Measurements from ENCODE around the gene COQ8B. TPM values are rescaled to one million over a fixed set of nuclear protein-coding genes. Genes with fewer than 3 reads are reported as not detected.

Gene COQ8B
- total RNA-seq, 1 experiment from 2014 or later = 62.9 TPM

DNA sequence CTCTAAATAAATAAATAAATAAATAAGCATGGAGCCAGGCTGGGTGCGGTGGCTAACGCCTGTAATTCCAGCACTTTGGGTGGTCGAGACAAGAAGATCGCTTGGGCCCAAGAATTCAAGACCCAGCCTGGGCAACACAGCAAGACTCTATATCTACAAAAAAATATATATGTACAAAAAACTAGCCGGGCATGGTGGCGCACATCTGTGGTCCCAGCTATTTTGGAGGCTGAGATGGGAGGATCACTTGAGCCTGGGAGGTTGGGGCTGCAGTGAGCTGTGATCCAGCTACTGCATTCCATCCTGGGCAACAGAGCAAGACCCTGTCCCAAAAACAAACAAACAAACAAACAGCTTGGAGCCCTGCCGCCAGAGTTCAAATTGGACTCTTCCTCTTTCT lies 30.9 kb upstream of the COQ8B start (continued):
- TF ChIP-seq, protein P1, sequence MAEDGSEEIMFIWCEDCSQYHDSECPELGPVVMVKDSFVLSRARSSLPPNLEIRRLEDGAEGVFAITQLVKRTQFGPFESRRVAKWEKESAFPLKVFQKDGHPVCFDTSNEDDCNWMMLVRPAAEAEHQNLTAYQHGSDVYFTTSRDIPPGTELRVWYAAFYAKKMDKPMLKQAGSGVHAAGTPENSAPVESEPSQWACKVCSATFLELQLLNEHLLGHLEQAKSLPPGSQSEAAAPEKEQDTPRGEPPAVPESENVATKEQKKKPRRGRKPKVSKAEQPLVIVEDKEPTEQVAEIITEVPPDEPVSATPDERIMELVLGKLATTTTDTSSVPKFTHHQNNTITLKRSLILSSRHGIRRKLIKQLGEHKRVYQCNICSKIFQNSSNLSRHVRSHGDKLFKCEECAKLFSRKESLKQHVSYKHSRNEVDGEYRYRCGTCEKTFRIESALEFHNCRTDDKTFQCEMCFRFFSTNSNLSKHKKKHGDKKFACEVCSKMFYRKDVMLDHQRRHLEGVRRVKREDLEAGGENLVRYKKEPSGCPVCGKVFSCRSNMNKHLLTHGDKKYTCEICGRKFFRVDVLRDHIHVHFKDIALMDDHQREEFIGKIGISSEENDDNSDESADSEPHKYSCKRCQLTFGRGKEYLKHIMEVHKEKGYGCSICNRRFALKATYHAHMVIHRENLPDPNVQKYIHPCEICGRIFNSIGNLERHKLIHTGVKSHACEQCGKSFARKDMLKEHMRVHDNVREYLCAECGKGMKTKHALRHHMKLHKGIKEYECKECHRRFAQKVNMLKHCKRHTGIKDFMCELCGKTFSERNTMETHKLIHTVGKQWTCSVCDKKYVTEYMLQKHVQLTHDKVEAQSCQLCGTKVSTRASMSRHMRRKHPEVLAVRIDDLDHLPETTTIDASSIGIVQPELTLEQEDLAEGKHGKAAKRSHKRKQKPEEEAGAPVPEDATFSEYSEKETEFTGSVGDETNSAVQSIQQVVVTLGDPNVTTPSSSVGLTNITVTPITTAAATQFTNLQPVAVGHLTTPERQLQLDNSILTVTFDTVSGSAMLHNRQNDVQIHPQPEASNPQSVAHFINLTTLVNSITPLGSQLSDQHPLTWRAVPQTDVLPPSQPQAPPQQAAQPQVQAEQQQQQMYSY (CRISPR knock-in tag; IDR thresholded peaks at IDR 0.05) = no peak
- TF ChIP-seq MLX (CRISPR knock-in tag; IDR thresholded peaks at IDR 0.05) (no peak), NR3C1 (CRISPR knock-in tag; conservative IDR thresholded peaks at IDR 0.05; ENCODE audit: low read depth) (no peak), KAT7 (CRISPR knock-in tag; IDR thresholded peaks at IDR 0.05; ENCODE audit: borderline replicate concordance) (no peak)
- TF ChIP-seq, protein P2, sequence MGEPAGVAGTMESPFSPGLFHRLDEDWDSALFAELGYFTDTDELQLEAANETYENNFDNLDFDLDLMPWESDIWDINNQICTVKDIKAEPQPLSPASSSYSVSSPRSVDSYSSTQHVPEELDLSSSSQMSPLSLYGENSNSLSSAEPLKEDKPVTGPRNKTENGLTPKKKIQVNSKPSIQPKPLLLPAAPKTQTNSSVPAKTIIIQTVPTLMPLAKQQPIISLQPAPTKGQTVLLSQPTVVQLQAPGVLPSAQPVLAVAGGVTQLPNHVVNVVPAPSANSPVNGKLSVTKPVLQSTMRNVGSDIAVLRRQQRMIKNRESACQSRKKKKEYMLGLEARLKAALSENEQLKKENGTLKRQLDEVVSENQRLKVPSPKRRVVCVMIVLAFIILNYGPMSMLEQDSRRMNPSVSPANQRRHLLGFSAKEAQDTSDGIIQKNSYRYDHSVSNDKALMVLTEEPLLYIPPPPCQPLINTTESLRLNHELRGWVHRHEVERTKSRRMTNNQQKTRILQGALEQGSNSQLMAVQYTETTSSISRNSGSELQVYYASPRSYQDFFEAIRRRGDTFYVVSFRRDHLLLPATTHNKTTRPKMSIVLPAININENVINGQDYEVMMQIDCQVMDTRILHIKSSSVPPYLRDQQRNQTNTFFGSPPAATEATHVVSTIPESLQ (CRISPR knock-in tag; IDR thresholded peaks at IDR 0.05) = no peak
- TF ChIP-seq, protein P3, sequence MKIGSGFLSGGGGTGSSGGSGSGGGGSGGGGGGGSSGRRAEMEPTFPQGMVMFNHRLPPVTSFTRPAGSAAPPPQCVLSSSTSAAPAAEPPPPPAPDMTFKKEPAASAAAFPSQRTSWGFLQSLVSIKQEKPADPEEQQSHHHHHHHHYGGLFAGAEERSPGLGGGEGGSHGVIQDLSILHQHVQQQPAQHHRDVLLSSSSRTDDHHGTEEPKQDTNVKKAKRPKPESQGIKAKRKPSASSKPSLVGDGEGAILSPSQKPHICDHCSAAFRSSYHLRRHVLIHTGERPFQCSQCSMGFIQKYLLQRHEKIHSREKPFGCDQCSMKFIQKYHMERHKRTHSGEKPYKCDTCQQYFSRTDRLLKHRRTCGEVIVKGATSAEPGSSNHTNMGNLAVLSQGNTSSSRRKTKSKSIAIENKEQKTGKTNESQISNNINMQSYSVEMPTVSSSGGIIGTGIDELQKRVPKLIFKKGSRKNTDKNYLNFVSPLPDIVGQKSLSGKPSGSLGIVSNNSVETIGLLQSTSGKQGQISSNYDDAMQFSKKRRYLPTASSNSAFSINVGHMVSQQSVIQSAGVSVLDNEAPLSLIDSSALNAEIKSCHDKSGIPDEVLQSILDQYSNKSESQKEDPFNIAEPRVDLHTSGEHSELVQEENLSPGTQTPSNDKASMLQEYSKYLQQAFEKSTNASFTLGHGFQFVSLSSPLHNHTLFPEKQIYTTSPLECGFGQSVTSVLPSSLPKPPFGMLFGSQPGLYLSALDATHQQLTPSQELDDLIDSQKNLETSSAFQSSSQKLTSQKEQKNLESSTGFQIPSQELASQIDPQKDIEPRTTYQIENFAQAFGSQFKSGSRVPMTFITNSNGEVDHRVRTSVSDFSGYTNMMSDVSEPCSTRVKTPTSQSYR (CRISPR knock-in tag; IDR thresholded peaks at IDR 0.05) = no peak

DNA sequence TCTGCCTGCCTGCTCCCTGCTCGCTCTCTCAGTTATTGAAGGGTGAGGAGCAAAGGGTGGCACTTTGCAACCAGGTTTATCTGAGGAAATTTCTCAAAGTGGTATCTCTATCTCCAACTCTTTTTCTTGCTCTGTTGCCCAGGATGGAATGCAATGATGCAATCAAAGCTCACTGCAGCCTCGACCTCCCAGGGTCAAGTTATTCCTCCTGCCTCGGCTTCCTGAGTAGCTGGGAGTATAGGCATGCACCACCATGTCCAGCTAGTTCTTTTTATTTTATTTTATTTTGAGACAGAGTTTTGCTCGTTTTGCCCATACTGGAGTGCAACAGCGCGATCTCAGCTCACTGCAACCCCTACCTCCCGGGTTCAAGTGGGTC lies 28.7 kb upstream of the COQ8B start:
- Mint-ChIP-seq H3K27me3 (ENCODE audit: low read depth) (no peaks in the 10 kb centered on the region), H3K4me1 (peaks cover 30% of the 10 kb centered on the region), H3K9me3 (no peaks in the 10 kb centered on the region), H3K36me3 (peaks cover 7% of the 10 kb centered on the region), H3K4me3 (no peak overlapping the region), H3K27ac (peak overlapping the region; percentile 72)
- ChIA-PET CTCF (interaction anchor here (1.0 to 4.3 kb wide), 9 partner anchors 29 to 82 kb away, joined by 3 to 27 read pairs (median 8); partner anchors contain the start of genes COQ8B, EGLN2, ITPKC and RAB4B), POLR2A (interaction anchor here (1.2 to 1.4 kb wide), 2 partner anchors 28 to 54 kb away, joined by 3 to 6 read pairs; partner anchors contain the start of genes EGLN2 and ITPKC)
- no peak for DNase-seq (ENCODE audit: low spot score)
- ATAC-seq = no peak
- peak; percentile 87 for TF ChIP-seq GABPB1 (CRISPR knock-in tag; IDR thresholded peaks at IDR 0.05)
- TF ChIP-seq, protein P4, sequence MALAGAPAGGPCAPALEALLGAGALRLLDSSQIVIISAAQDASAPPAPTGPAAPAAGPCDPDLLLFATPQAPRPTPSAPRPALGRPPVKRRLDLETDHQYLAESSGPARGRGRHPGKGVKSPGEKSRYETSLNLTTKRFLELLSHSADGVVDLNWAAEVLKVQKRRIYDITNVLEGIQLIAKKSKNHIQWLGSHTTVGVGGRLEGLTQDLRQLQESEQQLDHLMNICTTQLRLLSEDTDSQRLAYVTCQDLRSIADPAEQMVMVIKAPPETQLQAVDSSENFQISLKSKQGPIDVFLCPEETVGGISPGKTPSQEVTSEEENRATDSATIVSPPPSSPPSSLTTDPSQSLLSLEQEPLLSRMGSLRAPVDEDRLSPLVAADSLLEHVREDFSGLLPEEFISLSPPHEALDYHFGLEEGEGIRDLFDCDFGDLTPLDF (CRISPR knock-in tag; IDR thresholded peaks at IDR 0.05) = no peak

DNA sequence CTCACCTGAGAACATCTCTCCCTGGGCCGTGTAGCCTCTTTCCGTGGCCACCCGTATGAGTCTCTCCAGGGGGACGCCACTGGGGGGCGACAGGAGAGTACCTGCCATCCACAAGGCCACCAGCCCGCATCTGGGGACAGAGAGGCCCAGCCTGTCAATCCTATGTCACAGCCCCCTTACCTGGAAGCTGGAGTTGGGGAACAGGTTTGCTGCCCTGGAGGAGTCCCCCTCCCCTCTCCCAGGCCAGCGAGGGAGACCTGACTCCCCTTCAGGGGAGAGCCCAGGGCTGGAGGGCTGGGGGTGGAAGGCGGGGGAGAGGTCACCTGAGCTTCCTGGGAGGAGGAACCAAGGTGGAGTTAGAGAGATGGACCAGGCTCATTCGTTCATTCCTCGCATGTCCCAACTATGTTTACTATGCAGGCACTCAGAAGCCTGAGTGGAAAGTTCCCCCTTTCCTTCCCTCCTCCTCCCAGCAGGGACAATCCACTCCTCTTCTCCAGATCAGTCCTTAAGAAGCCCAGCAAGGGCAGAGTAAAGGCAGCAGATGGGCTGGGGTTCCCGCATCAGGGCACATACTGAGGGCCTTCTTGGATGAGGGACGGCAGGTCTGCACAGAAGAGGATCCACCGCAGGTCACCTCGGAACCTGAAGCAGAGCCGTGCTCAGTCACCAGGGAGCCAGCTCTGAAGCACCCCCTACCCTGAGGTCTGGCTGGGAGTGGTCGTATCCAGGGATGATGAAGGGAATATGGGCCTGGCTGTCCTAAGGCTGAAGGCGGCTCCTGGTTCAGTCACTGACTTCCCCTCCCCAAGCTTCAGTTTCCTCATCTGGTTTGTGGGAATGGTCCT lies 28.1 kb upstream of the COQ8B start:
- peak; percentile 59 for ATAC-seq
- ChIA-PET POLR2A (interaction anchor here (1.2 to 1.4 kb wide), 2 partner anchors 27 to 54 kb away, joined by 3 to 6 read pairs; partner anchors contain the start of genes EGLN2 and ITPKC), CTCF (interaction anchor here (0.8 to 4.3 kb wide), 10 partner anchors 10 to 82 kb away, joined by 3 to 27 read pairs (median 8); partner anchors contain the start of genes COQ8B, EGLN2, ITPKC and RAB4B)
- Mint-ChIP-seq H3K27ac (peak overlapping the region; percentile 72), H3K9me3 (no peaks in the 10 kb centered on the region), H3K27me3 (ENCODE audit: low read depth) (no peaks in the 10 kb centered on the region), H3K4me1 (peaks cover 25% of the 10 kb centered on the region), H3K36me3 (peaks cover 7% of the 10 kb centered on the region), H3K4me3 (no peak overlapping the region)
- DNase-seq (ENCODE audit: low spot score) = peak; percentile 54
- no peak for TF ChIP-seq SOX15 (CRISPR knock-in tag; IDR thresholded peaks at IDR 0.05)
- 0 out of 2 replicates have a peak, but pooled peaks have one; percentile 8 for TF ChIP-seq USF2 (CRISPR knock-in tag; IDR thresholded peaks at IDR 0.05)
- TF ChIP-seq ZMAT4 (CRISPR knock-in tag; IDR thresholded peaks at IDR 0.05) = 0 out of 2 replicates have a peak, but pooled peaks have one; percentile 32
- TF ChIP-seq MLX (CRISPR knock-in tag; IDR thresholded peaks at IDR 0.05) = no peak
- TF ChIP-seq MYBL2 (CRISPR knock-in tag; IDR thresholded peaks at IDR 0.05) = no peak
- TF ChIP-seq NR2C2 (CRISPR knock-in tag; IDR thresholded peaks at IDR 0.05) = no peak
- TF ChIP-seq ZBTB43 (CRISPR knock-in tag; IDR thresholded peaks at IDR 0.05) = no peak
- no peak for TF ChIP-seq MXD4 (CRISPR knock-in tag; IDR thresholded peaks at IDR 0.05; ENCODE audit: borderline replicate concordance)
- no peak for TF ChIP-seq ELF4 (CRISPR knock-in tag; IDR thresholded peaks at IDR 0.05; ENCODE audit: low read depth)

All from WTC11 (cell line).